ENCODE measurements around the gene TMPRSS11A.

DNA sequence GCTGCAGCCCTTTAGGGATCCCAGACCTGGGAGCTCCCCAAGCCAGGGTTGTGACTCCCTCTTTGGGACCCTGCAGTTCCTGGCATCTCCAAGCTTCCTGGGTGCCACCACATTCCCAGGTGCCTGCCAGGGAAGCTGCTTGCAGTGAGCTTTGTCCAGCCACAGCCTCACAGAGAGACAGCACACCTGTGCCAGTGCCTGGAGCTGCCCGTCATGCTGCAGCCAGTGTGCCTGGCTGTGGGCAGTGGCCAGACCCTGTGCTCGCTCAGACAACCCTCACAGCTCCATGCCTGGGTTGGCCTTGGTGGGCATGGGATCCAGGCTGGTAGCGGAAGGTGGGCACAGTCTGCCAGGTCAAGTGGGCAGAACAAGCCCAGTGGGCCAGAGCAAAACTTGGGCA, 36.0 kb downstream of the TMPRSS11A start:
- no peak for TF ChIP-seq NFKB2 (CRISPR knock-in tag; IDR thresholded peaks at IDR 0.05; ENCODE audit: borderline replicate concordance)
- TF ChIP-seq, protein P1, sequence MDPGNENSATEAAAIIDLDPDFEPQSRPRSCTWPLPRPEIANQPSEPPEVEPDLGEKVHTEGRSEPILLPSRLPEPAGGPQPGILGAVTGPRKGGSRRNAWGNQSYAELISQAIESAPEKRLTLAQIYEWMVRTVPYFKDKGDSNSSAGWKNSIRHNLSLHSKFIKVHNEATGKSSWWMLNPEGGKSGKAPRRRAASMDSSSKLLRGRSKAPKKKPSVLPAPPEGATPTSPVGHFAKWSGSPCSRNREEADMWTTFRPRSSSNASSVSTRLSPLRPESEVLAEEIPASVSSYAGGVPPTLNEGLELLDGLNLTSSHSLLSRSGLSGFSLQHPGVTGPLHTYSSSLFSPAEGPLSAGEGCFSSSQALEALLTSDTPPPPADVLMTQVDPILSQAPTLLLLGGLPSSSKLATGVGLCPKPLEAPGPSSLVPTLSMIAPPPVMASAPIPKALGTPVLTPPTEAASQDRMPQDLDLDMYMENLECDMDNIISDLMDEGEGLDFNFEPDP (CRISPR knock-in tag; conservative IDR thresholded peaks at IDR 0.05), result no peak
- TF ChIP-seq, protein P2, sequence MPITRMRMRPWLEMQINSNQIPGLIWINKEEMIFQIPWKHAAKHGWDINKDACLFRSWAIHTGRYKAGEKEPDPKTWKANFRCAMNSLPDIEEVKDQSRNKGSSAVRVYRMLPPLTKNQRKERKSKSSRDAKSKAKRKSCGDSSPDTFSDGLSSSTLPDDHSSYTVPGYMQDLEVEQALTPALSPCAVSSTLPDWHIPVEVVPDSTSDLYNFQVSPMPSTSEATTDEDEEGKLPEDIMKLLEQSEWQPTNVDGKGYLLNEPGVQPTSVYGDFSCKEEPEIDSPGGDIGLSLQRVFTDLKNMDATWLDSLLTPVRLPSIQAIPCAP (CRISPR knock-in tag; IDR thresholded peaks at IDR 0.05; ENCODE audit: low read depth), result no peak
- no peak for TF ChIP-seq TAF1 (CRISPR knock-in tag; IDR thresholded peaks at IDR 0.05)
- no peak for TF ChIP-seq BCL6 (CRISPR knock-in tag; IDR thresholded peaks at IDR 0.05)
- TF ChIP-seq, protein P3, sequence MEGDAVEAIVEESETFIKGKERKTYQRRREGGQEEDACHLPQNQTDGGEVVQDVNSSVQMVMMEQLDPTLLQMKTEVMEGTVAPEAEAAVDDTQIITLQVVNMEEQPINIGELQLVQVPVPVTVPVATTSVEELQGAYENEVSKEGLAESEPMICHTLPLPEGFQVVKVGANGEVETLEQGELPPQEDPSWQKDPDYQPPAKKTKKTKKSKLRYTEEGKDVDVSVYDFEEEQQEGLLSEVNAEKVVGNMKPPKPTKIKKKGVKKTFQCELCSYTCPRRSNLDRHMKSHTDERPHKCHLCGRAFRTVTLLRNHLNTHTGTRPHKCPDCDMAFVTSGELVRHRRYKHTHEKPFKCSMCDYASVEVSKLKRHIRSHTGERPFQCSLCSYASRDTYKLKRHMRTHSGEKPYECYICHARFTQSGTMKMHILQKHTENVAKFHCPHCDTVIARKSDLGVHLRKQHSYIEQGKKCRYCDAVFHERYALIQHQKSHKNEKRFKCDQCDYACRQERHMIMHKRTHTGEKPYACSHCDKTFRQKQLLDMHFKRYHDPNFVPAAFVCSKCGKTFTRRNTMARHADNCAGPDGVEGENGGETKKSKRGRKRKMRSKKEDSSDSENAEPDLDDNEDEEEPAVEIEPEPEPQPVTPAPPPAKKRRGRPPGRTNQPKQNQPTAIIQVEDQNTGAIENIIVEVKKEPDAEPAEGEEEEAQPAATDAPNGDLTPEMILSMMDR (CRISPR knock-in tag; IDR thresholded peaks at IDR 0.05), result no peak
- no peak for TF ChIP-seq KLF13 (CRISPR knock-in tag; IDR thresholded peaks at IDR 0.05)
- no peak for TF ChIP-seq CBX2 (IDR thresholded peaks at IDR 0.05; ENCODE audit: low read depth, low read length)
- TF ChIP-seq CBX2 (CRISPR knock-in tag; IDR thresholded peaks at IDR 0.05; ENCODE audit: low read depth), result no peak
- no peak for TF ChIP-seq ARHGAP35 (CRISPR knock-in tag; IDR thresholded peaks at IDR 0.05; ENCODE audit: borderline replicate concordance)
- TF ChIP-seq SETDB1 (CRISPR knock-in tag; IDR thresholded peaks at IDR 0.05; ENCODE audit: borderline replicate concordance), result no peak

Measured in HepG2 (cell line).